ENCODE data around the gene TWNK.

DNA sequence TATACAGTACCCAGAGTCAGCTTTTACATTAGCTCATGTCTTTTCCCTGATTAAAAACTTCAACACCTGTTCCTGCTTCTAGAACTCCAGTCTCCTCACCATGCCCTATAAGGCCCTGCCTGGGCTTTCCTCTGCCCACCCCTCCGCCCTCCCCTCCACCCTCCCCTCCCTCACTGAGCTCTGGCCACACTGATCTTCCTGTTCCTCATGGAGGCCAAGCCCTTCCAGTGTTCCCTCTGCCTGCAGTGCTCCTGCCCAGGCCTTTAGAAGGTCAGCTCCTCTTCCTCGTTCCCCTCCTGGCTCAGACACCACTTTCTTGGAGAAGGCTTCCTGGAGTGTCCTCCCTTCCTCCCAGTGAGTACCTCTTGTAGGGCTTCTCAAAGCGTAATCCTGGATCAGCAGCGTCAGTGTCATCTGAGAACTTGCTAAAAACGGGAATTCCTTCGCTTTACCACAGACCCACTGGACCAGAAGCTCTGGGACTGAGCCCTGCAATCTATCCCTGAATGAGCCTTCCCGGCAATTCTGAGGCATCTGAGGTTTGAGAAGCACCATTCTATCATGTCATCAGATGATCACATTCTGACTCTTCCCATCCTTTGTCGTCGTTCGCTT, 39.9 kb downstream of the TWNK start:
- TF ChIP-seq ATF2 (CRISPR knock-in tag; IDR thresholded peaks at IDR 0.05; ENCODE audit: borderline replicate concordance, low read depth) (no peak), ESRRA (CRISPR knock-in tag; IDR thresholded peaks at IDR 0.05; ENCODE audit: borderline replicate concordance) (no peak), SP1 (CRISPR knock-in tag; conservative IDR thresholded peaks at IDR 0.05) (no peak), ZNF425 (CRISPR knock-in tag; conservative IDR thresholded peaks at IDR 0.05) (no peak)
- TF ChIP-seq, protein P1, sequence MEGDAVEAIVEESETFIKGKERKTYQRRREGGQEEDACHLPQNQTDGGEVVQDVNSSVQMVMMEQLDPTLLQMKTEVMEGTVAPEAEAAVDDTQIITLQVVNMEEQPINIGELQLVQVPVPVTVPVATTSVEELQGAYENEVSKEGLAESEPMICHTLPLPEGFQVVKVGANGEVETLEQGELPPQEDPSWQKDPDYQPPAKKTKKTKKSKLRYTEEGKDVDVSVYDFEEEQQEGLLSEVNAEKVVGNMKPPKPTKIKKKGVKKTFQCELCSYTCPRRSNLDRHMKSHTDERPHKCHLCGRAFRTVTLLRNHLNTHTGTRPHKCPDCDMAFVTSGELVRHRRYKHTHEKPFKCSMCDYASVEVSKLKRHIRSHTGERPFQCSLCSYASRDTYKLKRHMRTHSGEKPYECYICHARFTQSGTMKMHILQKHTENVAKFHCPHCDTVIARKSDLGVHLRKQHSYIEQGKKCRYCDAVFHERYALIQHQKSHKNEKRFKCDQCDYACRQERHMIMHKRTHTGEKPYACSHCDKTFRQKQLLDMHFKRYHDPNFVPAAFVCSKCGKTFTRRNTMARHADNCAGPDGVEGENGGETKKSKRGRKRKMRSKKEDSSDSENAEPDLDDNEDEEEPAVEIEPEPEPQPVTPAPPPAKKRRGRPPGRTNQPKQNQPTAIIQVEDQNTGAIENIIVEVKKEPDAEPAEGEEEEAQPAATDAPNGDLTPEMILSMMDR (IDR thresholded peaks at IDR 0.05) = no peak
- TF ChIP-seq, protein P2, sequence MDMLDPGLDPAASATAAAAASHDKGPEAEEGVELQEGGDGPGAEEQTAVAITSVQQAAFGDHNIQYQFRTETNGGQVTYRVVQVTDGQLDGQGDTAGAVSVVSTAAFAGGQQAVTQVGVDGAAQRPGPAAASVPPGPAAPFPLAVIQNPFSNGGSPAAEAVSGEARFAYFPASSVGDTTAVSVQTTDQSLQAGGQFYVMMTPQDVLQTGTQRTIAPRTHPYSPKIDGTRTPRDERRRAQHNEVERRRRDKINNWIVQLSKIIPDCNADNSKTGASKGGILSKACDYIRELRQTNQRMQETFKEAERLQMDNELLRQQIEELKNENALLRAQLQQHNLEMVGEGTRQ (CRISPR knock-in tag; IDR thresholded peaks at IDR 0.05) = no peak
- TF ChIP-seq, protein P3, sequence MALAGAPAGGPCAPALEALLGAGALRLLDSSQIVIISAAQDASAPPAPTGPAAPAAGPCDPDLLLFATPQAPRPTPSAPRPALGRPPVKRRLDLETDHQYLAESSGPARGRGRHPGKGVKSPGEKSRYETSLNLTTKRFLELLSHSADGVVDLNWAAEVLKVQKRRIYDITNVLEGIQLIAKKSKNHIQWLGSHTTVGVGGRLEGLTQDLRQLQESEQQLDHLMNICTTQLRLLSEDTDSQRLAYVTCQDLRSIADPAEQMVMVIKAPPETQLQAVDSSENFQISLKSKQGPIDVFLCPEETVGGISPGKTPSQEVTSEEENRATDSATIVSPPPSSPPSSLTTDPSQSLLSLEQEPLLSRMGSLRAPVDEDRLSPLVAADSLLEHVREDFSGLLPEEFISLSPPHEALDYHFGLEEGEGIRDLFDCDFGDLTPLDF (CRISPR knock-in tag; IDR thresholded peaks at IDR 0.05) = no peak
